ENCODE results near the gene ATXN2L. TPM values are rescaled to one million over a fixed set of nuclear protein-coding genes. Genes with fewer than 3 reads are reported as not detected.

Gene ATXN2L
- total RNA-seq, 2 donors from 2014 or later: 79.9 to 84.3 TPM

- H3K27ac ChIP-seq: no peak overlapping the region
- DNase-seq (ENCODE audit: low spot score) (no peak), ATAC-seq (ENCODE audit: insufficient number of reproducible peaks, low FRiP score, low read depth) (no peak)
- no peak for TF ChIP-seq CTCF (IDR thresholded peaks at IDR 0.05)
- peaks cover 81% of the 10 kb centered on the region for H3K36me3 ChIP-seq
- no peak overlapping the region for H3K4me3 ChIP-seq
- no peaks in the 10 kb centered on the region for H3K27me3 ChIP-seq (replicated peaks; ENCODE audit: insufficient read depth)
- H3K9me3 ChIP-seq: no peaks in the 10 kb centered on the region
- H3K4me1 ChIP-seq (ENCODE audit: control insufficient read depth in 1 of 2, low read depth in 2 of 2): peaks cover 7 to 20% of the 10 kb centered on the region in 2 donors
Measured at GRCh38 chr16:28829747-28830146, 6.9 kb downstream of the ATXN2L start.

- no peak for ATAC-seq (ENCODE audit: insufficient number of reproducible peaks, low FRiP score, low read depth)
Measured at GRCh38 chr16:28830531-28830930, 7.7 kb downstream of the ATXN2L start.

GRCh38 chr16:28834349-28834748 lies 11.6 kb downstream of the ATXN2L start:
- Histone ChIP-seq H3K36me3 (peaks cover 73% of the 10 kb centered on the region), H3K9me3 (no peaks in the 10 kb centered on the region), H3K4me1 (ENCODE audit: control insufficient read depth in 1 of 2, low read depth in 2 of 2) (no peaks in the 10 kb centered on the region), H3K27ac (no peak overlapping the region), H3K27me3 (replicated peaks; ENCODE audit: insufficient read depth) (no peaks in the 10 kb centered on the region), H3K4me3 (no peak overlapping the region)
- no peak for DNase-seq (ENCODE audit: low spot score)
- no peak for ATAC-seq (ENCODE audit: insufficient number of reproducible peaks, low FRiP score, low read depth)
- TF ChIP-seq CTCF (IDR thresholded peaks at IDR 0.05): no peak

More at GRCh38 chr16:28830531-28830930, 7.7 kb downstream of the ATXN2L start:
- no peak overlapping the region for H3K27ac ChIP-seq
- no peak for TF ChIP-seq CTCF (IDR thresholded peaks at IDR 0.05)
- H3K4me1 ChIP-seq (ENCODE audit: control insufficient read depth in 1 of 2, low read depth in 2 of 2): peaks cover 0 to 12% of the 10 kb centered on the region in 2 donors
- no peaks in the 10 kb centered on the region for H3K9me3 ChIP-seq
- H3K27me3 ChIP-seq (replicated peaks; ENCODE audit: insufficient read depth): no peaks in the 10 kb centered on the region
- H3K36me3 ChIP-seq: peaks cover 89% of the 10 kb centered on the region
- no peak overlapping the region for H3K4me3 ChIP-seq
- no peak for DNase-seq (ENCODE audit: low spot score)

DNA sequence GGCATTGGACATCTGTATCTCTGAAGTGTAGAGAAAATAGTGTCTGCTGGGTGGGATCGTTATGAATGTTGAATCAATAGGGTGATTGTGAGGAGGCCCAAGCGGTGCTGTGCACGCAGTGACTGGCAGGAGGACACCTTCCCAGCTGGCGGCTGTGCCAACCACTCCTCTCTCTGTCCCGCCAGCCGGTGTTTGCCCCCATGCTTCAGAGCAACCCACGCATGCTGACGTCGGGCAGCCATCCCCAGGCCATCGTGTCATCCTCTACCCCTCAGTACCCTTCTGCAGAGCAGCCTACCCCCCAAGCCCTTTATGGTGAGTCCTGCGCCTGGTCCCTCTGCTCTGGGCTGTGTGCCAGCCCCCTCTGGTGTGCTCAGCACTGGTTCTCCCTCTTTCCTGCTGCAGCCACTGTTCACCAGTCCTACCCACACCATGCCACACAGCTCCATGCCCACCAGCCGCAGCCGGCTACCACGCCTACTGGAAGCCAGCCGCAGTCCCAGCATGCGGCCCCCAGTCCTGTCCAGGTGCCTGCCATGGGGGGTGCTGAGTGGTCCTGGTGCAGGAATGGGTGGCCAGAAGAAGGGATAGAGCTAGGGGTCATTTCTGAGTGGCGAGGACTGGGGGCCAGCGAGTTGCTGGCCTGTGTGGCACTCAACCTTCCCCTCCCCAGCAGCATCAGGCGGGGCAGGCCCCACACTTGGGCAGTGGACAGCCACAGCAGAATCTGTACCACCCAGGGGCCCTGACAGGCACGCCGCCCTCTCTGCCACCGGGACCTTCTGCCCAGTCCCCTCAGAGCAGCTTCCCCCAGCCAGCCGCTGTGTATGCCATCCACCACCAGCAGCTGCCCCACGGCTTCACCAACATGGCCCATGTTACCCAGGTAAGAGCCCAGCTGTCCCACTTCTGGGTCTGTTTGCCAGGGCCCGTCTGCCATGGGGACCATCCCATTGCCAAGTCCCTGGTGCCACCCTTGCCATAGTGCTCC lies 12.4 kb downstream of the ATXN2L start:
- Histone ChIP-seq H3K27me3 (replicated peaks; ENCODE audit: insufficient read depth) (no peaks in the 10 kb centered on the region), H3K27ac (no peak overlapping the region), H3K36me3 (peaks cover 66% of the 10 kb centered on the region), H3K4me1 (ENCODE audit: control insufficient read depth in 1 of 2, low read depth in 2 of 2) (no peaks in the 10 kb centered on the region), H3K4me3 (no peak overlapping the region), H3K9me3 (no peaks in the 10 kb centered on the region)
- ATAC-seq (ENCODE audit: insufficient number of reproducible peaks, low FRiP score, low read depth) (no peak), DNase-seq (ENCODE audit: low spot score) (no peak)
- TF ChIP-seq CTCF (IDR thresholded peaks at IDR 0.05): no peak

- Histone ChIP-seq H3K27me3 (replicated peaks; ENCODE audit: insufficient read depth) (no peaks in the 10 kb centered on the region), H3K4me3 (no peak overlapping the region), H3K4me1 (ENCODE audit: control insufficient read depth in 1 of 2, low read depth in 2 of 2) (no peaks in the 10 kb centered on the region), H3K36me3 (peaks cover 57% of the 10 kb centered on the region), H3K9me3 (no peaks in the 10 kb centered on the region), H3K27ac (no peak overlapping the region)
- DNase-seq (ENCODE audit: low spot score) (no peak), ATAC-seq (ENCODE audit: insufficient number of reproducible peaks, low FRiP score, low read depth) (no peak)
- no peak for TF ChIP-seq CTCF (IDR thresholded peaks at IDR 0.05)
Measured at GRCh38 chr16:28835864-28836760, 13.3 kb downstream of the ATXN2L start.
